KMS-11 (cell line): Measurements from ENCODE around the gene PACRGL.
A peak's percentile ranks its signal among the peaks of the same experiment; 100 is the strongest.

Experiments
- H2AFZ ChIP-seq: fragments of 200-600 bp; sonication (generic); 2 replicates; pipeline ENCODE4 v1.6.1; 2016; ENCODE audit warnings: antibody characterized with exemption, mixed run types, low read depth
- H3K27ac ChIP-seq: fragments of 200-600 bp; sonication (generic); 2 replicates; pipeline ENCODE4 v1.6.1; 2016; ENCODE audit warnings: mild to moderate bottlenecking, mixed run types
- H3K27me3 ChIP-seq: fragments of 200-600 bp; sonication (generic); 2 replicates; pipeline ENCODE4 v1.6.1; 2017; ENCODE audit warnings: mild to moderate bottlenecking, low read depth, mixed run types, moderate library complexity; ENCODE audit not compliant: insufficient read depth
- H3K36me3 ChIP-seq: fragments of 200-600 bp; sonication (generic); 2 replicates; pipeline ENCODE4 v1.6.1; 2017; ENCODE audit warnings: mild to moderate bottlenecking, mixed run types; ENCODE audit not compliant: insufficient read depth
- H3K4me1 ChIP-seq: fragments of 200-600 bp; sonication (generic); 2 replicates; pipeline ENCODE4 v1.6.1; 2016; ENCODE audit warnings: mild to moderate bottlenecking, low read depth, mixed run types; ENCODE audit not compliant: poor library complexity, severe bottlenecking
- H3K4me2 ChIP-seq: fragments of 200-600 bp; sonication (generic); 2 replicates; pipeline ENCODE4 v1.7.0; 2016; ENCODE audit warnings: mild to moderate bottlenecking, mixed run types
- H3K4me3 ChIP-seq: fragments of 200-600 bp; sonication (generic); IDR thresholded peaks from 2 replicates; pipeline ENCODE4 v1.6.1; 2017; ENCODE audit warnings: low read depth, low read length, mixed read lengths; ENCODE audit not compliant: insufficient read depth
- H3K79me2 ChIP-seq: fragments of 200-600 bp; sonication (generic); 2 replicates; pipeline ENCODE4 v1.6.1; 2016; ENCODE audit warnings: low read depth, mixed run types; ENCODE audit not compliant: insufficient read depth
- H3K9ac ChIP-seq: fragments of 200-600 bp; sonication (generic); 2 replicates; pipeline ENCODE4 v1.6.1; 2016; ENCODE audit warnings: mild to moderate bottlenecking, mixed run types
- H4K20me1 ChIP-seq: fragments of 200-600 bp; sonication (generic); 2 replicates; pipeline ENCODE4 v1.6.1; 2016; ENCODE audit warnings: mild to moderate bottlenecking, mixed run types; ENCODE audit not compliant: insufficient read depth
- TF ChIP-seq, protein P1 (sequence below): fragments of 200-600 bp; sonication (generic); conservative IDR thresholded peaks from 2 replicates; pipeline ENCODE4 v1.6.1; 2017; ENCODE audit warnings: low read depth, mild to moderate bottlenecking, antibody characterized with exemption, low read length, moderate library complexity, mixed read lengths

The PACRGL gene

DNA sequence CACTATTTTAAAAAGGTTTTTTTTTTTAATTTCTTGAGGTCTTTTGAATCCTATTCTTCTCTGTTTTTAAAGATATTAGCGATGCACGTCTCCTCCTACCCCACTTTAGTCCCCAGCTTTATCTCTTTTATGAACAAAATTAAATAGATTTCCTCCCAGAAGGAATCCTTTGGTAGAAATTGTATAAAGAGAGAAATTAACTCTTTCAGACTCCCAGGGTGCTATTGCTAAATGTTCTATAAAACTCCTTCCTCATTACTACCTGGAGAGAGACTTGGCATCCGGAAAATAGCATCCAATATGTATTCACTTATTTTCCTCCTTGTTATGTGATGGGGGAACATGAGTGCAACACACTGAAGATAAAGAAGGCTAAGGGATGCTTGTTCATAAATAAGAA lies 16.5 kb upstream of the PACRGL start:
- H3K9ac ChIP-seq, result no peak overlapping the region
- TF ChIP-seq, protein P1, sequence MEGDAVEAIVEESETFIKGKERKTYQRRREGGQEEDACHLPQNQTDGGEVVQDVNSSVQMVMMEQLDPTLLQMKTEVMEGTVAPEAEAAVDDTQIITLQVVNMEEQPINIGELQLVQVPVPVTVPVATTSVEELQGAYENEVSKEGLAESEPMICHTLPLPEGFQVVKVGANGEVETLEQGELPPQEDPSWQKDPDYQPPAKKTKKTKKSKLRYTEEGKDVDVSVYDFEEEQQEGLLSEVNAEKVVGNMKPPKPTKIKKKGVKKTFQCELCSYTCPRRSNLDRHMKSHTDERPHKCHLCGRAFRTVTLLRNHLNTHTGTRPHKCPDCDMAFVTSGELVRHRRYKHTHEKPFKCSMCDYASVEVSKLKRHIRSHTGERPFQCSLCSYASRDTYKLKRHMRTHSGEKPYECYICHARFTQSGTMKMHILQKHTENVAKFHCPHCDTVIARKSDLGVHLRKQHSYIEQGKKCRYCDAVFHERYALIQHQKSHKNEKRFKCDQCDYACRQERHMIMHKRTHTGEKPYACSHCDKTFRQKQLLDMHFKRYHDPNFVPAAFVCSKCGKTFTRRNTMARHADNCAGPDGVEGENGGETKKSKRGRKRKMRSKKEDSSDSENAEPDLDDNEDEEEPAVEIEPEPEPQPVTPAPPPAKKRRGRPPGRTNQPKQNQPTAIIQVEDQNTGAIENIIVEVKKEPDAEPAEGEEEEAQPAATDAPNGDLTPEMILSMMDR, result no peak
- no peak overlapping the region for H3K27ac ChIP-seq
- H3K4me3 ChIP-seq, result no peak overlapping the region
- H4K20me1 ChIP-seq, result no peaks in the 10 kb centered on the region
- H3K4me1 ChIP-seq, result no peaks in the 10 kb centered on the region
- no peak overlapping the region for H3K4me2 ChIP-seq
- no peak overlapping the region for H2AFZ ChIP-seq
- no peaks in the 10 kb centered on the region for H3K36me3 ChIP-seq
- no peaks in the 10 kb centered on the region for H3K27me3 ChIP-seq
- H3K79me2 ChIP-seq, result no peaks in the 10 kb centered on the region

DNA sequence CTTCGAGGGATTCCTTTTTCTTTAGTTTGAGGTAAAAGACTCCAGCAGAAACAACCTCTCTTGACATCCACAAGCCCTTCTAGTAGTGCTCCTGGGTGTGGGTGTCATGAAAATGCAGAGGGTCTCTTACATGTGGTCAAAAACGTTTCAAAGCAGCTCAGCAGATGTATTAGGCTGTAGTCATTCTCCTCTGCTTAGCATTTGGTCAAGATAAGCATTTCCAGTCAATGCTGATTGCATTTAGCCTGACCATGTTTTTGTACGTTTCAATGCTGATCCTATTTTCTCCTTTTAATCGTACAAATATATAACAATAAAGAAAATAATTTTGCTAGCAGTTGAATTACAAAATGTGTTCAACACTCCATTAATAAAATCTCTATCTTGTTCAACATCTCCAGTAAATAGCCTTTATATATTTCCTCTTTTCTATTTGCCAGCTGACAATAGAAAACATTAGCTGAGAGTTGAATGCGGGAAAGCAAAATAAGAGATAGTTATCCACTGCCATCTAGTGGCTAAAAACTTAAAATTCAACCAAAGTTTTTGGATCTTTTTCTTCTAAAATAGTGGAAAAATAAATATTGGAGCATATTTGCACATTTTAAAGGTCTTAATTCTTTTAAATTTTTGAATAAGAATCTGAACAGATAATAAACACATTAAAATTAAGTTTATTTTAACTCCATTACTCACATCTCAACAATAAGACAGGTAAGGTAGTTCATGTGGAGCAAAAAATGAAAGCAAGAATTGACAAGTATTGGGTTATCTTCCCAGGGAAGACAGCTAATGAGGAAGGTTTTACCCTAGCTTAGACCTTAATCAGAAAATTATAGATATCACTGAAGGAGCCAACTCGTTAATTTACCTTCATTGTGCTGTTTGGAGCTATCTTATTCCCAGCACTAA lies 15.2 kb upstream of the PACRGL start:
- Histone ChIP-seq H3K36me3 (no peaks in the 10 kb centered on the region), H2AFZ (no peak overlapping the region), H4K20me1 (no peaks in the 10 kb centered on the region), H3K4me3 (no peak overlapping the region), H3K27me3 (no peaks in the 10 kb centered on the region), H3K4me2 (no peak overlapping the region), H3K4me1 (no peaks in the 10 kb centered on the region), H3K79me2 (no peaks in the 10 kb centered on the region), H3K9ac (no peak overlapping the region), H3K27ac (no peak overlapping the region)
- TF ChIP-seq, protein P1, result peak; percentile 58

DNA sequence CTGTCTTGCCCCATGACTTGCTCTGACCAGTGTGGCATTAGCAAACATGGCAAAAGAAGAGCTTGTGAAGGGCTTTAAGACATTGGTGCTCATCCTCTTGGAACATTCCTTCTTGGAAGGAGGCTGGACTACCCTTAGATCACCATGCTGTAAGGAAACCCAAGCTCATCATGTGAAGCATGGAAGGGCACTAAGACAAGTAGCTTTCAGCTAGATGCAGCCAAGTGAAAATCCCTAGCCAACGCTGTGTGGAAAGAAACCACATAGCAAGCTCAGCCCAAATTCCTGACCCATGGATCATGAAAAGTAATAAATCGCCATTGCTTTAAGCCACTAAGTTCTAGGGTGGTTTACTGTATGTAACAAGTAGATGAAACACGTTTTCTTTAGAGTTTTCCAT lies 12.4 kb upstream of the PACRGL start:
- no peaks in the 10 kb centered on the region for H3K79me2 ChIP-seq
- no peak overlapping the region for H3K4me2 ChIP-seq
- no peak overlapping the region for H3K4me3 ChIP-seq
- H3K9ac ChIP-seq, result no peak overlapping the region
- no peaks in the 10 kb centered on the region for H3K36me3 ChIP-seq
- TF ChIP-seq, protein P1, result no peak
- H2AFZ ChIP-seq, result no peak overlapping the region
- no peaks in the 10 kb centered on the region for H4K20me1 ChIP-seq
- H3K4me1 ChIP-seq, result no peaks in the 10 kb centered on the region
- H3K27ac ChIP-seq, result no peak overlapping the region
- no peaks in the 10 kb centered on the region for H3K27me3 ChIP-seq

DNA sequence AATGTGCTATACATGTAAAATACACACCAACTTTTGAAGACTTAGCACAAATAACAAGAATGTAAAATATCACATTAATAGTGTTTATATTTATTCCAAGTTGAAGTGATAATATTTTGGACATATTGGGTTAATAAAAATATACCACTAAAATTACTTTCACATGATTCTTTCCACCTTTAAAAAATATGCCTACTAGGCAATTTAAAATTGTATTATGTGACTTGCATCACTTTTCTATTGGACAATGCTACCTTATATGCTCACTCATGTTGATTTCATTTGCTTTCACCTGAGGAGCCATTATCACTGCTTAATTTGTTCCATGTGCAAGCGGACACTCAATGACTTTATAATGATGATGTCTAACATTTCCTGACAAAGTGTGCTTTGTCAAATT lies 3.4 kb upstream of the PACRGL start:
- no peaks in the 10 kb centered on the region for H4K20me1 ChIP-seq
- peaks cover 12% of the 10 kb centered on the region; the same call in 1 of the 2 replicates for H3K79me2 ChIP-seq
- H3K4me2 ChIP-seq, result no peak overlapping the region
- H3K4me1 ChIP-seq, result peaks cover 7% of the 10 kb centered on the region
- no peak overlapping the region for H3K9ac ChIP-seq
- H3K27me3 ChIP-seq, result no peaks in the 10 kb centered on the region
- H2AFZ ChIP-seq, result no peak overlapping the region
- H3K36me3 ChIP-seq, result no peaks in the 10 kb centered on the region
- no peak overlapping the region for H3K27ac ChIP-seq
- H3K4me3 ChIP-seq, result no peak overlapping the region
- TF ChIP-seq, protein P1, result no peak
